A549 (cell line): ENCODE results near the gene ANKRD12. TPM values are rescaled to one million over a fixed set of nuclear protein-coding genes. Genes with fewer than 3 reads are reported as not detected.

Experiments used
- ATAC-seq, 2 experiments: fragments of 200-7000 bp in 1 of 2; fragments of >200 bp in 1 of 2; cut with Nextera tagmentation in 1 of 2; cut with Tn5 transposase in 1 of 2; 3 replicates each; pipeline versions ENCODE4 v1.8.0 to v1.9.1; 2018 to 2020; ENCODE audit warnings: mild to moderate bottlenecking in 1 of 2, moderate library complexity in 1 of 2
- CTCF ChIA-PET: fragments of 300-600 bp; sonication (Branson Sonifier 250); formaldehyde crosslinking; extraction: SDS; loops from one replicate; lab custom pipeline; 2021; ENCODE audit warnings: antibody characterized with exemption, inconsistent platforms; lab: Yijun Ruan, JAX
- POLR2A ChIA-PET: fragments of 350-600 bp; formaldehyde crosslinking; extraction: SDS; loops from one replicate; lab custom pipeline; 2021; ENCODE audit warnings: antibody characterized with exemption, inconsistent platforms; lab: Yijun Ruan, JAX
- DNase-seq, 2 experiments: peaks; one replicate each; pipeline versions ENCODE4 v3.0.0 to v3.0.0-alpha.2; 2011 to 2016; ENCODE audit warnings: low read depth in 1 of 2, low spot score in 1 of 2
- FAIRE-seq: peaks from 2 replicates; lab custom pipeline; 2011; peaks lifted over from hg19 to GRCh38; lab: Jason Lieb, UNC
- H3K27ac ChIP-seq, 2 experiments: fragments of >200 bp; sonication (Bioruptor Twin); formaldehyde crosslinking; 3 replicates each; pipeline ENCODE4 v1.5.1; 2016 to 2017
- H3K4me1 ChIP-seq: fragments of >200 bp; sonication (Bioruptor Twin); formaldehyde crosslinking; 3 replicates; pipeline ENCODE4 v1.6.1; 2016
- H3K4me2 ChIP-seq: fragments of >200 bp; sonication (Bioruptor Twin); formaldehyde crosslinking; 3 replicates; pipeline ENCODE4 v1.6.1; 2016
- H3K4me3 ChIP-seq: fragments of >200 bp; sonication (Bioruptor Twin); formaldehyde crosslinking; 3 replicates; pipeline ENCODE4 v1.5.1; 2016
- H3K9me3 ChIP-seq: fragments of >200 bp; sonication (Bioruptor Twin); formaldehyde crosslinking; 3 replicates; pipeline ENCODE4 v1.6.1; 2016
- CHD4 ChIP-seq: fragments of 200-600 bp; sonication (generic); IDR thresholded peaks from 2 replicates; pipeline ENCODE4 v1.6.1; 2016; ENCODE audit warnings: antibody characterized with exemption, mild to moderate bottlenecking, borderline replicate concordance
- CTCF ChIP-seq: fragments of >200 bp; sonication (Bioruptor Twin); formaldehyde crosslinking; IDR thresholded peaks from 3 replicates; pipeline ENCODE4 v1.5.1; 2016
- E2F6 ChIP-seq: IDR thresholded peaks from 2 replicates; pipeline ENCODE4 v1.6.1; 2012; ENCODE audit warnings: low read depth, borderline replicate concordance
- EHMT2 ChIP-seq: fragments of 200-600 bp; sonication (generic); IDR thresholded peaks from 2 replicates; pipeline ENCODE4 v1.6.1; 2016; ENCODE audit warnings: antibody characterized with exemption, low read depth, mild to moderate bottlenecking, moderate library complexity
- EP300 ChIP-seq, 2 experiments: fragments of >200 bp; sonication (Bioruptor Twin); formaldehyde crosslinking; IDR thresholded peaks; 2 replicates in 1 of 2; 3 replicates in 1 of 2; pipeline ENCODE4 v1.6.1; 2016 to 2017
- FOSL2 ChIP-seq, 2 experiments: fragments of 450-650 bp in 1 of 2; fragments of >200 bp in 1 of 2; sonication (Bioruptor Twin) in 1 of 2; formaldehyde crosslinking; IDR thresholded peaks; 2 replicates each; pipeline versions ENCODE4 v1.5.0 to v1.6.1; 2016 to 2020; ENCODE audit warnings: mild to moderate bottlenecking in 1 of 2, moderate library complexity in 1 of 2
- HES2 ChIP-seq: fragments of >200 bp; sonication (Bioruptor Twin); formaldehyde crosslinking; IDR thresholded peaks from 2 replicates; pipeline ENCODE4 v1.6.1; 2016
- HOXA7 ChIP-seq: fragments of 250-450 bp; sonication (Bioruptor Pico); IDR thresholded peaks from 2 replicates; pipeline ENCODE4 v1.5.0; 2020; ENCODE audit warnings: mild to moderate bottlenecking, moderate library complexity
- MAFK ChIP-seq: fragments of 450-650 bp; IDR thresholded peaks from 2 replicates; pipeline ENCODE4 v1.6.1; 2014; ENCODE audit not compliant: partially characterized antibody
- NFE2L2 ChIP-seq: fragments of 150-350 bp; conservative IDR thresholded peaks from 2 replicates; pipeline ENCODE4 v1.6.1; 2014; ENCODE audit warnings: low read length
- NPAS2 ChIP-seq: fragments of 250-450 bp; sonication (Bioruptor Pico); IDR thresholded peaks from 2 replicates; pipeline ENCODE4 v1.8.0; 2022; ENCODE audit warnings: mild to moderate bottlenecking, moderate library complexity, borderline replicate concordance
- RAD21 ChIP-seq, 2 experiments: fragments of >200 bp in 1 of 2; sonication (Bioruptor Twin) in 1 of 2; formaldehyde crosslinking in 1 of 2; IDR thresholded peaks in 1 of 2; conservative IDR thresholded peaks in 1 of 2; 2 replicates in 1 of 2; 3 replicates in 1 of 2; pipeline ENCODE4 v1.6.1; 2012 to 2018; ENCODE audit warnings: inconsistent platforms in 1 of 2
- TP53 ChIP-seq: fragments of 250-450 bp; sonication (Bioruptor Pico); IDR thresholded peaks from 2 replicates; pipeline ENCODE4 v1.5.0; 2021; ENCODE audit warnings: mild to moderate bottlenecking, moderate library complexity
- ZC3H11A ChIP-seq: fragments of 450-650 bp; IDR thresholded peaks from 2 replicates; pipeline ENCODE4 v1.6.1; 2014; ENCODE audit warnings: antibody characterized with exemption, mild to moderate bottlenecking
- WGBS: methylation state at CpG from one replicate; pipeline ENCODE4 v1.1.6; 2017; ENCODE audit errors: missing lambda C conversion rate; 5-methylcytosine and 5-hydroxymethylcytosine counted together
- polyA plus RNA-seq, 4 experiments: library from polyadenylated mRNA; depleted of rRNA in 3 of 4; stranded (reverse); fragments of >200 nt; fragmentation: RNase III in 1 of 4; extraction: RNeasy Plus Mini Kit Qiagen cat#74134 plus additional on column Dnase treatment in 1 of 4; gene quantifications; 2 replicates in 3 of 4; 3 replicates in 1 of 4; pipeline ENCODE4 v1.2.3, GENCODE V29; 2011 to 2017
- TF ChIP-seq, protein P1 (sequence below): fragments of >200 bp; sonication (Bioruptor Twin); formaldehyde crosslinking; IDR thresholded peaks from 3 replicates; pipeline ENCODE4 v1.6.1; 2016
- TF ChIP-seq, protein P2 (sequence below): fragments of 200-600 bp; sonication (generic); IDR thresholded peaks from 2 replicates; pipeline ENCODE4 v1.6.1; 2016; ENCODE audit warnings: antibody characterized with exemption, mild to moderate bottlenecking, moderate library complexity

The ANKRD12 gene
- polyA plus RNA-seq, 2 of the 4 experiments (the other 2 are of a cell fraction) = 2.7 to 7.3 TPM

GRCh38 chr18:9103376-9103873 lies 33.2 kb upstream of the ANKRD12 start:
- Histone ChIP-seq H3K9me3 (no peaks in the 10 kb centered on the region), H3K4me3 (peak overlapping the region; percentile 69), H3K4me2 (peak overlapping the region; percentile 75), H3K27ac (peak overlapping the region; percentile 95), H3K4me1 (peaks cover 42% of the 10 kb centered on the region)
- FAIRE-seq = no peak
- ATAC-seq = no peak
- no peak for DNase-seq
- WGBS = under 1% methylated on average over 4 of the region's 4 CpGs
- CTCF ChIA-PET = interaction anchor here (1.3 to 2.1 kb wide), 2 partner anchors 10 to 231 kb away, joined by 4 to 6 read pairs; partner anchors contain the start of gene TWSG1
- TF ChIP-seq RAD21 (conservative IDR thresholded peaks at IDR 0.05 in 1 of 2, IDR thresholded peaks at IDR 0.05 in 1 of 2) = 0 out of 5 replicates have a peak, but pooled peaks of 1 of the 2 experiments have one; percentile 15
- no peak for TF ChIP-seq HOXA7 (CRISPR knock-in tag)
- TF ChIP-seq CTCF = peak; percentile 7; the same call in 1 of the 3 replicates
- no peak for TF ChIP-seq EHMT2
- POLR2A ChIA-PET = no interaction called here

DNA sequence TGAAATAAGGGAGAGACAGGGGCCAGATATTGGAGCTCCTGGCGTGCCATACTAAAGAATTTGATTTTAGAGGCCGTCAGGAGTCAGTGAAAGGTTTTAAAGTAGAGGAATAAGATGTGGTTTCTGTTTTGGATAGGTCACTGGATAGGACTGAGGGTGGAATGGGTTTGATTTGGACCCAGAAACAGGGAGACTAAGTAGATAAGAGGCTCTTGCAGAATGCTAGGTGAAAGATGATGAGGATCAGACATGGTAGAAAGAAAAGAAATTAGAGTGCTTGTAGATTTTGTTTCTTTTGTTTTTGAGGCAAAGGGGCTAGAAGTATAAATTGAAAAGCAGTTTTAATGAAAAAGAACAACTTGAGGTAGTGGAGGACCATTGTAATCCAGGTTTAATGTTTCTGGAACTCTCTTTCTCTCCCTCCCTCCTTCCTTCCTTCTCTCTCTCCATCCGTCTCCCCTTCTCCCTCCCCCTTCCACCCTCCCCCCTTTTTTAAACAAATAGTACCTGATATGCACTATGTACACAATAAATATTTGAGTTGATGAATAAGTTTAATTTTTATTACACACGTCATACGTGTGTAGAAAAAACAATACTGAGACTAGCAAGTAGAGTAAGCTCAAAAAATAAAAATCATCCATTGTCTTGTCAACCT lies 32.2 kb upstream of the ANKRD12 start:
- peak in 1 of 2 experiments; percentile 32 for DNase-seq
- Histone ChIP-seq H3K9me3 (no peaks in the 10 kb centered on the region), H3K4me2 (peak overlapping the region; percentile 75), H3K4me1 (peaks cover 49% of the 10 kb centered on the region), H3K4me3 (peak overlapping the region; percentile 69), H3K27ac (peak overlapping the region; percentile 95)
- WGBS = 6% methylated on average over 5 of the region's 5 CpGs
- POLR2A ChIA-PET = no interaction called here
- no peak for FAIRE-seq
- ATAC-seq = no peak
- no peak for TF ChIP-seq FOSL2 (IDR thresholded peaks at IDR 0.05)
- peak; percentile 28; the same call in 1 of the 2 replicates for TF ChIP-seq FOSL2 (CRISPR knock-in tag; IDR thresholded peaks at IDR 0.05)
- TF ChIP-seq, protein P1, sequence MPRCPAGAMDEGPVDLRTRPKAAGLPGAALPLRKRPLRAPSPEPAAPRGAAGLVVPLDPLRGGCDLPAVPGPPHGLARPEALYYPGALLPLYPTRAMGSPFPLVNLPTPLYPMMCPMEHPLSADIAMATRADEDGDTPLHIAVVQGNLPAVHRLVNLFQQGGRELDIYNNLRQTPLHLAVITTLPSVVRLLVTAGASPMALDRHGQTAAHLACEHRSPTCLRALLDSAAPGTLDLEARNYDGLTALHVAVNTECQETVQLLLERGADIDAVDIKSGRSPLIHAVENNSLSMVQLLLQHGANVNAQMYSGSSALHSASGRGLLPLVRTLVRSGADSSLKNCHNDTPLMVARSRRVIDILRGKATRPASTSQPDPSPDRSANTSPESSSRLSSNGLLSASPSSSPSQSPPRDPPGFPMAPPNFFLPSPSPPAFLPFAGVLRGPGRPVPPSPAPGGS = 0 out of 3 replicates have a peak, but pooled peaks have one; percentile 6
- no peak for TF ChIP-seq RAD21 (conservative IDR thresholded peaks at IDR 0.05 in 1 of 2, IDR thresholded peaks at IDR 0.05 in 1 of 2)
- no peak for TF ChIP-seq MAFK
- no peak for TF ChIP-seq HES2
- CTCF ChIA-PET = interaction anchor here (0.8 to 2.1 kb wide), 3 partner anchors 9 to 230 kb away, joined by 3 to 6 read pairs (median 4); partner anchors contain the start of gene TWSG1

DNA sequence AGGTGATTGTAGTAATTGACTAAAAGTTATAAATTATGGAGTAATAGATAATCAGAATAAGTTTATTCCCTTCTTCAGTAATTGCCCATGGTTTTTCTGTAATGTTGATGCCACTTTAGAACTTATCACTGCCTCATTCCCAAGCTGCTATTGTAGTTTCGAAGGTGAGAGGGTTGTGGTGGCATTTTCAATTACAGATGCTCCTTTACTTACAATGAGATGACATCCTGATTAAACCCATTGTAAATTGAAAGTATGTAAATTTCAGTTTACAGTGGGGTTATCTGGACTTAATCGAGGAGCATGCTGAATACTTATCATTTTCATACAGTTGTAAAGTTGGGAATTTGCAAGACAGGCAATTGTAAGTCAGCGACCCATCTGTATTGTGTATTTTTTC lies 31.2 kb upstream of the ANKRD12 start:
- FAIRE-seq (no peak), ATAC-seq (no peak), DNase-seq (no peak)
- POLR2A ChIA-PET = no interaction called here
- peaks cover 52% of the 10 kb centered on the region for H3K4me1 ChIP-seq
- H3K27ac ChIP-seq = no peak overlapping the region
- no peak for TF ChIP-seq RAD21 (conservative IDR thresholded peaks at IDR 0.05 in 1 of 2, IDR thresholded peaks at IDR 0.05 in 1 of 2)
- no peak for TF ChIP-seq ZC3H11A
- TF ChIP-seq TP53 (CRISPR knock-in tag) = no peak
- TF ChIP-seq NFE2L2 = no peak
- TF ChIP-seq HES2 = no peak
- no peak for TF ChIP-seq CHD4
- no peak for TF ChIP-seq MAFK
- TF ChIP-seq, protein P2, sequence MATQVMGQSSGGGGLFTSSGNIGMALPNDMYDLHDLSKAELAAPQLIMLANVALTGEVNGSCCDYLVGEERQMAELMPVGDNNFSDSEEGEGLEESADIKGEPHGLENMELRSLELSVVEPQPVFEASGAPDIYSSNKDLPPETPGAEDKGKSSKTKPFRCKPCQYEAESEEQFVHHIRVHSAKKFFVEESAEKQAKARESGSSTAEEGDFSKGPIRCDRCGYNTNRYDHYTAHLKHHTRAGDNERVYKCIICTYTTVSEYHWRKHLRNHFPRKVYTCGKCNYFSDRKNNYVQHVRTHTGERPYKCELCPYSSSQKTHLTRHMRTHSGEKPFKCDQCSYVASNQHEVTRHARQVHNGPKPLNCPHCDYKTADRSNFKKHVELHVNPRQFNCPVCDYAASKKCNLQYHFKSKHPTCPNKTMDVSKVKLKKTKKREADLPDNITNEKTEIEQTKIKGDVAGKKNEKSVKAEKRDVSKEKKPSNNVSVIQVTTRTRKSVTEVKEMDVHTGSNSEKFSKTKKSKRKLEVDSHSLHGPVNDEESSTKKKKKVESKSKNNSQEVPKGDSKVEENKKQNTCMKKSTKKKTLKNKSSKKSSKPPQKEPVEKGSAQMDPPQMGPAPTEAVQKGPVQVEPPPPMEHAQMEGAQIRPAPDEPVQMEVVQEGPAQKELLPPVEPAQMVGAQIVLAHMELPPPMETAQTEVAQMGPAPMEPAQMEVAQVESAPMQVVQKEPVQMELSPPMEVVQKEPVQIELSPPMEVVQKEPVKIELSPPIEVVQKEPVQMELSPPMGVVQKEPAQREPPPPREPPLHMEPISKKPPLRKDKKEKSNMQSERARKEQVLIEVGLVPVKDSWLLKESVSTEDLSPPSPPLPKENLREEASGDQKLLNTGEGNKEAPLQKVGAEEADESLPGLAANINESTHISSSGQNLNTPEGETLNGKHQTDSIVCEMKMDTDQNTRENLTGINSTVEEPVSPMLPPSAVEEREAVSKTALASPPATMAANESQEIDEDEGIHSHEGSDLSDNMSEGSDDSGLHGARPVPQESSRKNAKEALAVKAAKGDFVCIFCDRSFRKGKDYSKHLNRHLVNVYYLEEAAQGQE = no peak
- TF ChIP-seq EP300 (IDR thresholded peaks at IDR 0.05) = no peak
- no peak for TF ChIP-seq E2F6
- TF ChIP-seq NPAS2 (CRISPR knock-in tag) = no peak
- CTCF ChIA-PET = no interaction called here
- 0 out of 3 replicates have a peak overlapping the region, but pooled peaks have one; percentile 69 for H3K4me3 ChIP-seq
- WGBS = 62% methylated on average over 3 of the region's 3 CpGs
- peak overlapping the region; percentile 75 for H3K4me2 ChIP-seq
- H3K9me3 ChIP-seq = no peaks in the 10 kb centered on the region
